Ishikawa (cell line): ENCODE data around the gene MGA.

Source experiments
- CEBPB ChIP-seq: IDR thresholded peaks from 2 replicates; pipeline ENCODE4 v1.6.1; 2012
- CREB1 ChIP-seq: IDR thresholded peaks from 2 replicates; pipeline ENCODE4 v1.6.1; 2012; ENCODE audit warnings: low read depth
- EGR1 ChIP-seq: IDR thresholded peaks from 2 replicates; pipeline ENCODE4 v1.6.1; 2012
- EP300 ChIP-seq: IDR thresholded peaks from 2 replicates; pipeline ENCODE4 v1.6.1; 2012; ENCODE audit warnings: borderline replicate concordance
- FOXM1 ChIP-seq: IDR thresholded peaks from 2 replicates; pipeline ENCODE4 v1.6.1; 2012; ENCODE audit warnings: low read depth, borderline replicate concordance
- NFIC ChIP-seq: IDR thresholded peaks from 2 replicates; pipeline ENCODE4 v1.6.1; 2012
- RAD21 ChIP-seq: IDR thresholded peaks from 2 replicates; pipeline ENCODE4 v1.6.1; 2012; ENCODE audit warnings: low read depth
- REST ChIP-seq: IDR thresholded peaks from 2 replicates; pipeline ENCODE4 v1.6.1; 2012; ENCODE audit warnings: low read depth, mild to moderate bottlenecking
- TAF1 ChIP-seq: IDR thresholded peaks from 2 replicates; pipeline ENCODE4 v1.6.1; 2012; ENCODE audit warnings: low read depth, mild to moderate bottlenecking
- TCF12 ChIP-seq: IDR thresholded peaks from 2 replicates; pipeline ENCODE4 v1.6.1; 2012; ENCODE audit warnings: low read depth
- USF1 ChIP-seq: IDR thresholded peaks from 2 replicates; pipeline ENCODE4 v1.6.1; 2012
- YY1 ChIP-seq: IDR thresholded peaks from 2 replicates; pipeline ENCODE4 v1.6.1; 2012; ENCODE audit warnings: low read depth
- ZBTB7A ChIP-seq: IDR thresholded peaks from 2 replicates; pipeline ENCODE4 v1.6.1; 2012; ENCODE audit warnings: low read depth
- TF ChIP-seq, protein P1 (sequence below): IDR thresholded peaks from 2 replicates; pipeline ENCODE4 v1.6.1; 2012

DNA sequence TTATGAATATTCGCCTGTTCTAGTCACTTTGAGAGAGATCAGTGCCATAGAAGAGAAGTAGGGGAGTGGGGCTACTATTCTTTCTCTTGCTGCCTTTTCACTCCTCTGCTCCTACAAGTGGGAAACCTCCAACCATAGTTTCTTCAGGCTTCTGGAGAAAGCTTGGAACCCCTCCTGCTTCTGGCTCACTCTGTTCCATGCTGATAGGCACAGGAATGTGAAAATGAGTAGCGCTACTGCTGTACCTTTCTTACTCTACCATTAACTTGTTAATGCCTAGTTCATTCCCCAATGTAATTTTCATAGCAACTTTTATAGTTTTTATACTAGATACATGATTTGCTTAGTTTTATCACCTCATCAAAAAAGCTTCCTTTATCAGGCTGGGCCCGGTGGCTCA is 141.0 kb downstream of the MGA start:
- TF ChIP-seq, protein P1, sequence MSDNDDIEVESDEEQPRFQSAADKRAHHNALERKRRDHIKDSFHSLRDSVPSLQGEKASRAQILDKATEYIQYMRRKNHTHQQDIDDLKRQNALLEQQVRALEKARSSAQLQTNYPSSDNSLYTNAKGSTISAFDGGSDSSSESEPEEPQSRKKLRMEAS = no peak
- TF ChIP-seq CEBPB = no peak
- TF ChIP-seq EP300 = no peak
- no peak for TF ChIP-seq CREB1
- TF ChIP-seq FOXM1 = no peak
- no peak for TF ChIP-seq REST
- no peak for TF ChIP-seq TAF1
- TF ChIP-seq RAD21 = no peak
- TF ChIP-seq NFIC = no peak
- no peak for TF ChIP-seq TCF12
- no peak for TF ChIP-seq USF1
- TF ChIP-seq EGR1 = no peak
- TF ChIP-seq ZBTB7A = no peak
- TF ChIP-seq YY1 = no peak
